SH-SY5Y (cell line): Measurements from ENCODE around the gene RAB6B.

ENCODE experiments used
- GATA2 ChIP-seq: IDR thresholded peaks from 2 replicates; pipeline ENCODE4 v1.6.1; 2011; ENCODE audit warnings: mild to moderate bottlenecking, low read depth, low read length
- GATA3 ChIP-seq: IDR thresholded peaks from 2 replicates; pipeline ENCODE4 v1.6.1; 2011; ENCODE audit warnings: low read depth, mild to moderate bottlenecking, low read length, moderate library complexity

GRCh38 chr3:133835418-133835743 is 60.3 kb downstream of the RAB6B start:
- TF ChIP-seq GATA3 = no peak
- no peak for TF ChIP-seq GATA2
